ENCODE results near the gene KCNIP3. TPM values are rescaled to one million over a fixed set of nuclear protein-coding genes. Genes with fewer than 3 reads are reported as not detected.

The KCNIP3 gene
- polyA plus RNA-seq, 1 of the 3 experiments (the other 2 are of a cell fraction), result 0.97 TPM

GRCh38 chr2:95260028-95261023, 36.8 kb upstream of the KCNIP3 start (continued):
- TF ChIP-seq EZH2phosphoT487 (IDR thresholded peaks at IDR 0.05; ENCODE audit: borderline replicate concordance, low read depth) (no peak), IRF3 (IDR thresholded peaks at IDR 0.05; ENCODE audit: low read depth, low read length) (no peak)

GRCh38 chr2:95261602-95262001, 35.5 kb upstream of the KCNIP3 start:
- TF ChIP-seq ELF1 (IDR thresholded peaks at IDR 0.05) (no peak), GATA2 (CRISPR knock-in tag; IDR thresholded peaks at IDR 0.05) (no peak), RFX5 (IDR thresholded peaks at IDR 0.05; ENCODE audit: low read length) (no peak), REST (IDR thresholded peaks at IDR 0.05; ENCODE audit: low read depth, low read length) (no peak), SMC3 (IDR thresholded peaks at IDR 0.05; ENCODE audit: low read depth, low read length) (no peak), IRF3 (IDR thresholded peaks at IDR 0.05; ENCODE audit: low read depth, low read length) (no peak), TEAD4 (IDR thresholded peaks at IDR 0.05; ENCODE audit: borderline replicate concordance, insufficient read depth) (no peak), RCOR1 (IDR thresholded peaks at IDR 0.05; ENCODE audit: low read length) (no peak), YY1 (IDR thresholded peaks at IDR 0.05; ENCODE audit: low read depth) (no peak), NFIC (IDR thresholded peaks at IDR 0.05; ENCODE audit: borderline replicate concordance) (no peak), GABPA (IDR thresholded peaks at IDR 0.05; ENCODE audit: low read depth) (no peak), MAX (IDR thresholded peaks at IDR 0.05; ENCODE audit: low read depth) (no peak), ZBTB33 (IDR thresholded peaks at IDR 0.05; ENCODE audit: borderline replicate concordance, low read depth) (no peak)
- CTCF ChIA-PET, result no interaction called here

More at GRCh38 chr2:95261602-95262001, 35.5 kb upstream of the KCNIP3 start:
- Histone ChIP-seq H3K9me2 (no peaks in the 10 kb centered on the region), H2AFZ (ENCODE audit: low read depth) (no peak overlapping the region), H3K9me3 (no peaks in the 10 kb centered on the region), H3K36me3 (replicated peaks in 1 of 2; ENCODE audit: control insufficient read depth in 1 of 2, insufficient read depth in 2 of 2, low read length in 1 of 2) (no peaks in the 10 kb centered on the region), H3K27me3 (ENCODE audit: insufficient read depth) (no peaks in the 10 kb centered on the region), H3K4me1 (ENCODE audit: control insufficient read depth in 1 of 2, insufficient read depth in 2 of 2, low read depth in 1 of 2, low read length in 1 of 2) (no peaks in the 10 kb centered on the region), H3K27ac (ENCODE audit: low read depth in 2 of 2, low read length in 1 of 2) (no peak overlapping the region), H4K20me1 (ENCODE audit: insufficient read depth) (no peaks in the 10 kb centered on the region), H3K79me2 (ENCODE audit: insufficient read depth) (no peaks in the 10 kb centered on the region), H3K4me2 (no peak overlapping the region), H3K4me3 (ENCODE audit: low read depth in 2 of 2, low read length in 1 of 2) (no peak overlapping the region), H3K9ac (no peak overlapping the region), H3F3A (replicated peaks; ENCODE audit: insufficient read depth) (no peaks in the 10 kb centered on the region)
- no peak for DNase-seq
- POLR2A ChIA-PET, result no interaction called here
- 43% methylated on average over 6 of the region's 6 CpGs for WGBS (ENCODE audit: low lambda C conversion rate)
